GM18502 (cell line): ENCODE data around the gene SLBP.
A peak's percentile ranks its signal among the peaks of the same experiment; 100 is the strongest.

Experiments used
- ATAC-seq: cut with Tn5 transposase; IDR thresholded peaks from one replicate; pipeline ENCODE4 v1.9.1; 2021; ENCODE audit warnings: mild to moderate bottlenecking; ENCODE audit not compliant: unreplicated experiment, poor library complexity

The SLBP gene

GRCh38 chr4:1712216-1713002 is at the start of gene SLBP:
TSS of gene SLBP (minus strand) at chr4:1712319. CDS start at chr4:1712188, 131 bp downstream.
- ATAC-seq: peak; percentile 80

- ATAC-seq: no peak
These were observed 49.1 kb upstream of the SLBP start for GRCh38 chr4:1761130-1761689.

- no peak for ATAC-seq
These were observed 48.5 kb upstream of the SLBP start for GRCh38 chr4:1760521-1761071.

- no peak for ATAC-seq
These were observed 47.7 kb upstream of the SLBP start for GRCh38 chr4:1759818-1760223.

GRCh38 chr4:1759170-1759817 is 47.2 kb upstream of the SLBP start:
- no peak for ATAC-seq

- ATAC-seq: no peak
These were observed 46.4 kb upstream of the SLBP start for GRCh38 chr4:1758306-1759121.

- no peak for ATAC-seq
These were observed 45.7 kb upstream of the SLBP start for GRCh38 chr4:1757836-1758235.

- no peak for ATAC-seq
These were observed 45.0 kb upstream of the SLBP start for GRCh38 chr4:1756893-1757779.

- no peak for ATAC-seq
These were observed 44.0 kb upstream of the SLBP start for GRCh38 chr4:1756079-1756478.

- ATAC-seq: no peak
These were observed 43.2 kb upstream of the SLBP start for GRCh38 chr4:1755297-1755696.

- ATAC-seq: no peak
These were observed 42.2 kb upstream of the SLBP start for GRCh38 chr4:1754336-1754735.

- no peak for ATAC-seq
These were observed 41.7 kb upstream of the SLBP start for GRCh38 chr4:1753697-1754311.

- ATAC-seq: no peak
These were observed 41.2 kb upstream of the SLBP start for GRCh38 chr4:1753294-1753696.

GRCh38 chr4:1752284-1753041 is 40.3 kb upstream of the SLBP start:
- no peak for ATAC-seq

- ATAC-seq: no peak
These were observed 39.8 kb upstream of the SLBP start for GRCh38 chr4:1751919-1752283.

- ATAC-seq: no peak
These were observed 39.2 kb upstream of the SLBP start for GRCh38 chr4:1751155-1751918.

- no peak for ATAC-seq
These were observed 38.4 kb upstream of the SLBP start for GRCh38 chr4:1750381-1751154.
